GM18873 (cell line): Measurements from ENCODE around the gene DPEP3.
"Not testable (repeated sequence)": the region's sequence is repeated elsewhere in the genome, so short reads cannot be mapped to it uniquely, and the experiment has no call there.

Source experiments
- ATAC-seq: cut with Tn5 transposase; IDR thresholded peaks from one replicate; pipeline ENCODE4 v1.9.1; 2021; ENCODE audit warnings: mild to moderate bottlenecking, moderate library complexity, moderate number of reproducible peaks; ENCODE audit not compliant: unreplicated experiment, low FRiP score

Gene DPEP3

GRCh38 chr16:67995423-67995822 is 15.1 kb upstream of the DPEP3 start:
- no peak for ATAC-seq

- not testable (repeated sequence) for ATAC-seq
These were observed 13.7 kb upstream of the DPEP3 start for GRCh38 chr16:67994040-67994408.

- peak; percentile 61 for ATAC-seq
These were observed 13.1 kb upstream of the DPEP3 start for GRCh38 chr16:67993207-67994039.

GRCh38 chr16:67992661-67993206 is 12.4 kb upstream of the DPEP3 start:
- no peak for ATAC-seq

- no peak for ATAC-seq
These were observed 9.7 kb upstream of the DPEP3 start for GRCh38 chr16:67990018-67990386.

GRCh38 chr16:67989322-67990017 is 9.2 kb upstream of the DPEP3 start:
- no peak for ATAC-seq

GRCh38 chr16:67988675-67989074 is 8.4 kb upstream of the DPEP3 start:
- no peak for ATAC-seq

GRCh38 chr16:67987460-67988160 is 7.3 kb upstream of the DPEP3 start:
- no peak for ATAC-seq

GRCh38 chr16:67986949-67987348 is 6.7 kb upstream of the DPEP3 start:
- no peak for ATAC-seq

- no peak for ATAC-seq
These were observed 1.9 kb upstream of the DPEP3 start for GRCh38 chr16:67982011-67982696.

GRCh38 chr16:67977469-67978227 is 2.7 kb downstream of the DPEP3 start:
- ATAC-seq: no peak

GRCh38 chr16:67977005-67977404 is 3.3 kb downstream of the DPEP3 start:
- no peak for ATAC-seq

GRCh38 chr16:67976205-67976604 is 4.1 kb downstream of the DPEP3 start:
- no peak for ATAC-seq

GRCh38 chr16:67975321-67976105 is 4.8 kb downstream of the DPEP3 start:
- ATAC-seq: no peak

GRCh38 chr16:67972285-67972684 is 8.0 kb downstream of the DPEP3 start:
- not testable (repeated sequence) for ATAC-seq

GRCh38 chr16:67971111-67971510 is 9.2 kb downstream of the DPEP3 start:
- no peak for ATAC-seq

- no peak for ATAC-seq
These were observed 10.9 kb downstream of the DPEP3 start for GRCh38 chr16:67969254-67970039.
